Adrenal gland (tissue), 5 donors: ENCODE data around the gene ARSI.

ENCODE experiments used
- CTCF ChIP-seq, 6 experiments: fragments of 450-650 bp in 4 of 6; fragments of 200-600 bp in 2 of 6; sonication (generic) in 1 of 6; IDR thresholded peaks; 1 replicate in 5 of 6; 2 replicates in 1 of 6; pipeline versions ENCODE4 v1.5.1 to v1.8.0; 2016 to 2021; ENCODE audit warnings: antibody characterized with exemption in 6 of 6, mild to moderate bottlenecking in 2 of 6, moderate library complexity in 1 of 6
- POLR2A ChIP-seq, 2 donors: fragments of 450-650 bp; IDR thresholded peaks; one replicate each; pipeline ENCODE4 v1.6.1; 2017; ENCODE audit warnings: antibody characterized with exemption in 2 of 2, mild to moderate bottlenecking in 2 of 2, moderate library complexity in 1 of 2
- donor health status: DM: no; HTN: no; CAD: no.

GRCh38 chr5:150262502-150262901, 40.2 kb downstream of the ARSI start:
- TF ChIP-seq POLR2A (IDR thresholded peaks at IDR 0.05): no peak
- TF ChIP-seq CTCF (IDR thresholded peaks at IDR 0.05): no peak
